Measurements from ENCODE around the gene FAT1.

Gene FAT1

GRCh38 chr4:186557061-186557460 lies 166.6 kb downstream of the FAT1 start:
- no peak for DNase-seq

GRCh38 chr4:186554914-186555827 lies 168.5 kb downstream of the FAT1 start, which contains the start of gene MTNR1A:
MTNR1A (minus strand) TSS chr4:186555567; CDS start chr4:186555365, 202 bp downstream.
- DNase-seq, result no peak

DNA sequence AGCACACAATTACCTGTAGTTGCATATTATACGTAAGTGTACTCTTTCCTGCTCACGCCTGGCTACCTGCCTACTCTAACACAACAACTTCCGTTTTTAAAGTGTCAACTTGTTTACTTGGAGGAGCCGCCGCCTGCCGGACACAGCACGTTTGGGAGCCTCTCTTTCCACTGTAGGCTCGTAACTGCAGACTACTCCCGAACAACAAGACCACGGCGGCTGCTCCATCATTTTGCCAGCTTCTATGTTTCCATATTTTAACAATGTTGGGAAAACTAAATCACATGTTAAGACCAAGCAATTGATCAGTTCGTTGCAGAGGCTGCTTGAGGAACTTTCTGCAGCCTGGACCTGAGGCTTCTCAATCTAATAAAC lies 169.1 kb downstream of the FAT1 start:
- DNase-seq, result no peak

DNA sequence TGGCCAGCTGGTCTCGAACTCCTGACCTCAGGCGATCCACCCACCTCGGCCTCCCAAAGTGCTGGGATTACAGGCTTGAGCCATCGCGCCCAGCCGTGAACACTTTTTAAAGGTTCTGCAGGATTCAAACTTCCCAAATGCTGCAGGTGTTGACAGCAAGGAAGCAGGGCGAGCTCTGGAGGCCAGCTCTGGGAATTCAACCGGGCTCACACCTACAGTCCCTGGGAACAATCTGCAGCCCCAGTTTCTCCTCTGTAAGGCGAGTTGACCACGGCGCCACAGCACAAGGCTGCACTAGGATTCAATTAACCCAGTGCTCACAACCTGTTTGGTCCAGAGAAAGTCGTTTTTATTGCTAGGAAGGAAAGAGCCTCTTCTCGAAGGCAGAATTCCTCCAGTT lies 169.9 kb downstream of the FAT1 start:
- DNase-seq, result no peak

DNA sequence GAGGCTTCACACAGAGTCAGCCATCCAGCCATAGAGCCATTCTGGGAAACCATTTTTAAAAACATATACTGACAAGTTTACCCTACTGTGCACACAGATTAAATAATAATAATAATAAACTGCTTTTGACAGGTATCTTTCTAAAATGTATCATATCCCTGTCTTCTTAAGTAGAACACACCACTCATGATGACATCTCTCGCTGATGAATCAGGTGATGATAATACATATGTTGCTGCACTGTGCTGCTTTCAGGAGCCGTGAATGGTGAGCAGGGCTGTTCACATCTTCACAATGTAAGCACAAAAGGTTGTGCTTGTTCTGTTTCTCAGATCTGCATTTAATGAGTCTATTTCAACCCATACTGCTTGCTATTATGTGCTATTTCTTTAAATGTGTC lies 171.8 kb downstream of the FAT1 start:
- DNase-seq, result no peak

DNA sequence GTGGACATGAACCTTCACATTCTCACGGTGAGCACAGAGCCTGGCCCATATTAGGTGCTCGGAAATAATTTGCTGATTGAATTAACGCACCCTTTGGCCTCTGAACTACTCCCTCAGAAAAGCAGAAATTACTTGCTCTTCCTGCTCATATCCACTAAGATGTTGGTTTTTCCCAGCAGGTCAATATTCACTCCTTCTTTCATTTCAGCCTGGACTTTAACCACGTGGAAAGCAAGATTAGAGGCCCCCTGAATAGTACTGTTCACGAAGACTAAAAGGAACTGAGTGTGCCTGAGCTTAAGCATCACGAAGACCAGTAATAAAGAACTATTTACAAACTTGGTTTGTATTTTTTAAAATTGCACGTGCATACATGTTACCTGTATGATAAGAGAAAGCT lies 178.2 kb downstream of the FAT1 start:
- no peak for DNase-seq

DNA sequence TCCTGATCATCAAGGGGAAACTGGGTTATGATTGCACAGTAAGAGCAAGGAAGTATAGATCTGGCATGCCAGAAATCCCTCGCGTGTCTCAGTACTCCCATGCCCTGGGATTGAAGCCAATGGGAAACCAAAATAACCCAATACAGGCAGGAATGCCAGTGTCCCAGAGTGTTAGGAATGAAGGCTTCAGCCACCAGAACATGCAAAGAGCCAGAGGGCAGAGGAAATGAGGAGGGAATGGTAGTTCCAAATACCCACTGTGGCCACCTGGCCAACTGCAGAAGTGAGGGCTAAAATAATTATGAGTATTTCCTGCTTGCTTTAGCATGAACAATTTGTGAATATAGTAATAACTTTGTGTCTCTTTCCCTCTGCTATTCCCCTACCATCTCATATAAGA lies 180.4 kb downstream of the FAT1 start:
- no peak for DNase-seq

GRCh38 chr4:186541801-186542200 lies 181.9 kb downstream of the FAT1 start:
- DNase-seq, result no peak

DNA sequence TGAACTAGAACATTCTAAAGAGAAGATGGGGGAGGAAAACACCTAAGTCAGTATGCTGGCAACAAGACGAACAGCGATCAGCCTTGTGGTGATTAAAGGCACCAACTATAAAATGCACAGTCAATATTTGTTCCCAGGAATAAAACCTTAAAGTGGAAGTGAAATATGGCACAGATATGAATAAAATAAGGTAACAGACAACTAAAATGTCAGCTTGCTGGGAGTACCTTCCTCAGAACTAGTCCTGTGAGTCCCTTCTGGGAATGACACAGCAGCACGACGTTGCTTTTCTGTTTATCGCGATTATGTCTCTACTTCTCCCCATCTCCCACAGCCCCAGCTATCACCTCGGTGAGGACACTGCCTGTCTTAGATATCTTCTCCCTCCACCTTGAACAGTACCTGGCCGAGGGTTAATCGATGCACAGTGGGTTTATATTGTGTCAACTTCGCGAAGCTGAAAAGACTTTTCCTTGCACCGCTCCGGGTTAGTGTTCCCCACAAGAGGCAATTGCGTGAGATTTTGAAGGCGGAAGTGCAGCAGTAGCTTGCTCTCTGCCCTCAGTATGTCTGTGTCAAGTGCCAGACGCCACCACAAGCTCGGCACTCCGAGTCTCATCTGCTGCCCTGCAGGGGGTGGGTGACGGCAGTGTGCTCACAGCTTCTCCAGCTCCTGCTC lies 185.7 kb downstream of the FAT1 start:
- no peak for DNase-seq

Data from NCI-H524 treated with DMSO at 0.1 percent for 48 hours (cell line).